ENCODE measurements around the gene ARSI. TPM values are rescaled to one million over a fixed set of nuclear protein-coding genes. Genes with fewer than 3 reads are reported as not detected.

Gene ARSI
- total RNA-seq, 1 experiment from 2014 or later, result 6.3 TPM

DNA sequence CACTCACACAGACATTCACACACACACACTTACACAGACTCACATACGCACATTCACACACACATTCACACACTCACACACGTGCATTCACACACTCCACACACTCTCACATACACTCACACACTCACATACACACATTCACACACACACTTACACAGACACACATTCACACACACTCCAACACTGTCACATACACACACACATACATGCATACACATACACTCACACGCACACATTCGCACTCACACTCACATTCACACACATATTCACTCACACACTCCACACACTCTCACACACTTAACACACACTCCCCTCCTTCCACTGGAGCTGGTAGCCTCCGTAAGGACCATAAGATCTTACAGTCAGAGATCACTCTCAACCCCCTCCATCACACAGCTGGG lies 39.3 kb downstream of the ARSI start:
- H3K9me3 ChIP-seq (ENCODE audit: low read length), result no peaks in the 10 kb centered on the region
- intact Hi-C loops (cut with micrococcal nuclease), result loop anchor here (5.0 kb wide), 1 partner anchor 174 kb away; no protein-coding TSS in a partner anchor
- ATAC-seq (no peak), DNase-seq (no peak)
- CTCF ChIA-PET, result interaction anchor here (0.6 kb wide), 1 partner anchor 33 kb away, joined by 9 read pairs; no protein-coding TSS in a partner anchor
- H3K4me3 ChIP-seq (ENCODE audit: low read length), result no peak overlapping the region
- POLR2A ChIA-PET (ENCODE audit: unreplicated experiment), result no interaction called here
- no peaks in the 10 kb centered on the region for H3K27me3 ChIP-seq (ENCODE audit: low read length)
- H2AFZ ChIP-seq (ENCODE audit: low read length), result no peak overlapping the region
- H3K9me2 ChIP-seq (replicated peaks; ENCODE audit: low read length), result no peaks in the 10 kb centered on the region
- H3K27ac ChIP-seq (ENCODE audit: low read length), result peak overlapping the region; percentile 32
- H3K79me2 ChIP-seq (ENCODE audit: low read length), result no peaks in the 10 kb centered on the region
- no peaks in the 10 kb centered on the region for H3F3A ChIP-seq (ENCODE audit: low read length, unreplicated experiment)
- no peaks in the 10 kb centered on the region for H3K36me3 ChIP-seq (ENCODE audit: low read depth, low read length)
- BruUV-seq (replicated peaks), result no TSS peak
- no peaks in the 10 kb centered on the region for H4K20me1 ChIP-seq (ENCODE audit: low read length)
- H3K4me1 ChIP-seq (ENCODE audit: insufficient read depth, low read length), result peaks cover 46% of the 10 kb centered on the region
- H3K4me2 ChIP-seq (ENCODE audit: low read length), result peak overlapping the region; percentile 58
- no peak for TF ChIP-seq EZH2 (IDR thresholded peaks at IDR 0.05; ENCODE audit: low read length, unreplicated experiment)
- no peak for TF ChIP-seq EZH2phosphoT487 (IDR thresholded peaks at IDR 0.05; ENCODE audit: borderline replicate concordance, low read length)
- TF ChIP-seq CTCF (conservative IDR thresholded peaks at IDR 0.05; ENCODE audit: low read depth, low read length), result no peak
- no peak overlapping the region for H3K9ac ChIP-seq (ENCODE audit: low read length)

- Histone ChIP-seq H3K4me3 (ENCODE audit: low read length) (no peak overlapping the region), H3K36me3 (ENCODE audit: low read depth, low read length) (no peaks in the 10 kb centered on the region), H3K9me3 (ENCODE audit: low read length) (no peaks in the 10 kb centered on the region), H3K4me2 (ENCODE audit: low read length) (peak overlapping the region; percentile 58), H3K79me2 (ENCODE audit: low read length) (no peaks in the 10 kb centered on the region), H2AFZ (ENCODE audit: low read length) (no peak overlapping the region), H4K20me1 (ENCODE audit: low read length) (no peaks in the 10 kb centered on the region), H3K9ac (ENCODE audit: low read length) (no peak overlapping the region), H3K27me3 (ENCODE audit: low read length) (no peaks in the 10 kb centered on the region), H3F3A (ENCODE audit: low read length, unreplicated experiment) (no peaks in the 10 kb centered on the region), H3K4me1 (ENCODE audit: insufficient read depth, low read length) (peaks cover 46% of the 10 kb centered on the region), H3K9me2 (replicated peaks; ENCODE audit: low read length) (no peaks in the 10 kb centered on the region), H3K27ac (ENCODE audit: low read length) (no peak overlapping the region)
- CTCF ChIA-PET, result no interaction called here
- intact Hi-C loops (cut with micrococcal nuclease), result loop anchor here (5.0 kb wide), 1 partner anchor 175 kb away; no protein-coding TSS in a partner anchor
- DNase-seq (peak; percentile 57), ATAC-seq (no peak)
- TF ChIP-seq CTCF (conservative IDR thresholded peaks at IDR 0.05; ENCODE audit: low read depth, low read length) (no peak), EZH2 (IDR thresholded peaks at IDR 0.05; ENCODE audit: low read length, unreplicated experiment) (no peak)
- POLR2A ChIA-PET (ENCODE audit: unreplicated experiment), result no interaction called here
- no TSS peak for BruUV-seq (replicated peaks)
Measured at GRCh38 chr5:150262502-150262901, 40.2 kb downstream of the ARSI start.

DNA sequence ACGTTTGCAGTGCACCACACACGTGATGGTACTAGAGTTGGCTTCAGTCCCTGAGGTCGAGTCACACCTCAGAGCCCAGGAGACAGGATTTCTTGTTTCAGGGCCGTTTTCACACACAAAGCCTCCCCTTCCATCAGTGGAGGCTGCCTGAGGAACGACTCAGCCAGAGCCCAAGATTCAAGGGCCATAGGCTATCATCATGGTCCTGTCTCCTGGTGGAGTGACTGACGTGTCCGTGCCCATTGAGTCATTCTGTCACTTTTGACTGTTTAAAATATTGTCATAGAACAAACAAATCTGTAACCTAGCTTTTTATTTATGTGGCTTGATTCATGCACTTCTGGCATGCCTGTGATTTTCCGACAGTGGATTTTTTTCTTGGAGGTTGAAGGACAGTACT lies 41.5 kb downstream of the ARSI start:
- intact Hi-C loops (cut with micrococcal nuclease), result loop anchor here (5.0 kb wide), 1 partner anchor 176 kb away; no protein-coding TSS in a partner anchor
- no peaks in the 10 kb centered on the region for H3F3A ChIP-seq (ENCODE audit: low read length, unreplicated experiment)
- TF ChIP-seq CTCF (conservative IDR thresholded peaks at IDR 0.05; ENCODE audit: low read depth, low read length) (no peak), EZH2phosphoT487 (IDR thresholded peaks at IDR 0.05; ENCODE audit: borderline replicate concordance, low read length) (no peak), EZH2 (IDR thresholded peaks at IDR 0.05; ENCODE audit: low read length, unreplicated experiment) (no peak)
- H3K79me2 ChIP-seq (ENCODE audit: low read length), result no peaks in the 10 kb centered on the region
- H3K4me1 ChIP-seq (ENCODE audit: insufficient read depth, low read length), result peaks cover 43% of the 10 kb centered on the region
- no peaks in the 10 kb centered on the region for H3K36me3 ChIP-seq (ENCODE audit: low read depth, low read length)
- H3K9me2 ChIP-seq (replicated peaks; ENCODE audit: low read length), result no peaks in the 10 kb centered on the region
- no peak overlapping the region for H2AFZ ChIP-seq (ENCODE audit: low read length)
- no peaks in the 10 kb centered on the region for H3K27me3 ChIP-seq (ENCODE audit: low read length)
- ChIA-PET CTCF (no interaction called here), POLR2A (ENCODE audit: unreplicated experiment) (no interaction called here)
- peak overlapping the region; percentile 58 for H3K4me2 ChIP-seq (ENCODE audit: low read length)
- no peaks in the 10 kb centered on the region for H4K20me1 ChIP-seq (ENCODE audit: low read length)
- peak; percentile 92 for DNase-seq
- peak overlapping the region; percentile 44 for H3K27ac ChIP-seq (ENCODE audit: low read length)
- H3K9ac ChIP-seq (ENCODE audit: low read length), result no peak overlapping the region
- H3K4me3 ChIP-seq (ENCODE audit: low read length), result no peak overlapping the region
- no peaks in the 10 kb centered on the region for H3K9me3 ChIP-seq (ENCODE audit: low read length)
- peak; percentile 59 for ATAC-seq
- BruUV-seq (replicated peaks), result no TSS peak

Data from PC-3 (cell line).